SK-N-MC (cell line): ENCODE measurements around the gene TEAD1.

Experiments
- DNase-seq: peaks from one replicate; pipeline ENCODE4 v3.0.0-alpha.2; 2011; ENCODE audit warnings: low read depth, low spot score
- H3K27ac ChIP-seq: fragments of 200-600 bp; sonication (generic); 2 replicates; pipeline ENCODE4 v1.5.1; 2016; ENCODE audit warnings: mixed run types
- H3K36me3 ChIP-seq: fragments of 200-600 bp; sonication (generic); 2 replicates; pipeline ENCODE4 v1.6.1; 2017; ENCODE audit warnings: antibody characterized with exemption, low read length, mixed read lengths; ENCODE audit not compliant: insufficient read depth
- H3K4me3 ChIP-seq: fragments of 200-600 bp; sonication (generic); 2 replicates; pipeline ENCODE4 v1.5.1; 2016
- H3K9ac ChIP-seq: fragments of 200-600 bp; sonication (generic); 2 replicates; pipeline ENCODE4 v1.8.0; 2017; ENCODE audit warnings: mixed run types, mixed read lengths; ENCODE audit not compliant: insufficient read length
- H3K9me3 ChIP-seq: fragments of 200-600 bp; sonication (generic); 2 replicates; pipeline ENCODE4 v1.6.1; 2017; ENCODE audit warnings: low read depth, mild to moderate bottlenecking, antibody characterized with exemption, low read length, moderate library complexity, mixed read lengths
- EZH2 ChIP-seq: fragments of 200-600 bp; sonication (generic); IDR thresholded peaks from one replicate; pipeline ENCODE4 v1.6.1; 2017; ENCODE audit warnings: antibody characterized with exemption
- FOXP2 ChIP-seq: optimal IDR thresholded peaks from 2 replicates; pipeline ENCODE3; 2011; ENCODE audit warnings: mild to moderate bottlenecking, moderate library complexity; ENCODE audit not compliant: insufficient read depth; ENCODE audit errors: extremely low read length, control extremely low read depth
- POLR2AphosphoS5 ChIP-seq: IDR thresholded peaks from 2 replicates; pipeline ENCODE4 v1.6.1; 2012; ENCODE audit warnings: mild to moderate bottlenecking, low read depth, low read length, borderline replicate concordance

The TEAD1 gene

GRCh38 chr11:12989428-12990161, 315.4 kb downstream of the TEAD1 start:
- Histone ChIP-seq H3K27ac (no peak overlapping the region), H3K9ac (no peak overlapping the region), H3K9me3 (no peaks in the 10 kb centered on the region), H3K4me3 (no peak overlapping the region), H3K36me3 (no peaks in the 10 kb centered on the region)
- DNase-seq: no peak
- TF ChIP-seq FOXP2 (no peak), EZH2 (no peak), POLR2AphosphoS5 (no peak)

GRCh38 chr11:12990162-12990480, 315.9 kb downstream of the TEAD1 start:
- H3K27ac ChIP-seq: no peak overlapping the region
- no peak overlapping the region for H3K9ac ChIP-seq
- DNase-seq: no peak
- H3K9me3 ChIP-seq: no peaks in the 10 kb centered on the region
- no peak overlapping the region for H3K4me3 ChIP-seq
- TF ChIP-seq EZH2 (no peak), POLR2AphosphoS5 (no peak), FOXP2 (no peak)
- no peaks in the 10 kb centered on the region for H3K36me3 ChIP-seq

GRCh38 chr11:12991426-12991825, 317.2 kb downstream of the TEAD1 start:
- no peak for DNase-seq

GRCh38 chr11:12993626-12994025, 319.4 kb downstream of the TEAD1 start:
- no peak for TF ChIP-seq FOXP2
- TF ChIP-seq POLR2AphosphoS5: no peak
- TF ChIP-seq EZH2: no peak
- no peak overlapping the region for H3K9ac ChIP-seq
- H3K4me3 ChIP-seq: no peak overlapping the region
- no peaks in the 10 kb centered on the region for H3K36me3 ChIP-seq
- H3K9me3 ChIP-seq: no peaks in the 10 kb centered on the region
- no peak for DNase-seq
- no peak overlapping the region for H3K27ac ChIP-seq

More at GRCh38 chr11:12991426-12991825, 317.2 kb downstream of the TEAD1 start:
- Histone ChIP-seq H3K9me3 (no peaks in the 10 kb centered on the region), H3K4me3 (no peak overlapping the region), H3K36me3 (no peaks in the 10 kb centered on the region), H3K27ac (no peak overlapping the region), H3K9ac (no peak overlapping the region)
- TF ChIP-seq FOXP2 (no peak), POLR2AphosphoS5 (no peak), EZH2 (no peak)
